Right lobe of liver (tissue), 6 donors: ENCODE data around the gene SLC38A10. TPM values are rescaled to one million over a fixed set of nuclear protein-coding genes. Genes with fewer than 3 reads are reported as not detected.
A peak's percentile ranks its signal among the peaks of the same experiment; 100 is the strongest.

Source experiments
- ATAC-seq, 4 donors: fragments of 200-7000 bp; cut with Tn5 transposase; one replicate each; pipeline ENCODE4 v1.9.1; 2020; ENCODE audit warnings: mild to moderate bottlenecking in 4 of 4, moderate library complexity in 4 of 4
- DNase-seq, 3 donors: peaks; one replicate each; pipeline ENCODE4 v3.0.0-alpha.2; 2020
- H3K27ac ChIP-seq, 3 donors: fragments of 200-600 bp; one replicate each; pipeline ENCODE4 v1.8.0; 2022
- H3K27me3 ChIP-seq, 2 donors: fragments of 200-600 bp; one replicate each; pipeline ENCODE4 v1.8.0; 2022
- H3K36me3 ChIP-seq, 4 donors: fragments of 200-600 bp; sonication (generic) in 1 of 4; one replicate each; pipeline versions ENCODE4 v1.5.1 to v1.8.0; 2017 to 2022; ENCODE audit warnings: control low read depth in 1 of 4
- H3K4me1 ChIP-seq, 4 donors: fragments of 200-600 bp; sonication (generic) in 1 of 4; one replicate each; pipeline versions ENCODE4 v1.5.1 to v1.8.0; 2017 to 2022; ENCODE audit warnings: control low read depth in 1 of 4
- H3K4me3 ChIP-seq, 3 donors: fragments of 200-600 bp; one replicate each; pipeline ENCODE4 v1.8.0; 2022
- H3K9me3 ChIP-seq, 4 donors: fragments of 200-600 bp; sonication (generic) in 1 of 4; one replicate each; pipeline versions ENCODE4 v1.5.1 to v1.8.0; 2017 to 2022; ENCODE audit warnings: control low read depth in 1 of 4
- CTCF ChIP-seq, 4 donors: fragments of 200-600 bp in 3 of 4; fragments of 450-650 bp in 1 of 4; IDR thresholded peaks; one replicate each; pipeline versions ENCODE4 v1.5.1 to v1.8.0; 2016 to 2022; ENCODE audit warnings: antibody characterized with exemption in 4 of 4, mild to moderate bottlenecking in 2 of 4
- POLR2A ChIP-seq: fragments of 450-650 bp; IDR thresholded peaks from one replicate; pipeline ENCODE4 v1.6.1; 2017; ENCODE audit warnings: antibody characterized with exemption, mild to moderate bottlenecking
- WGBS: methylation state at CpG from one replicate; pipeline ENCODE4 v1.1.6; 2018; ENCODE audit warnings: low coverage, low lambda C conversion rate; ENCODE audit not compliant: insufficient coverage; ENCODE audit errors: missing lambda C conversion rate; 5-methylcytosine and 5-hydroxymethylcytosine counted together
- intact Hi-C, 2 donors: fragments of 100-400 bp; cut with DNase I; formaldehyde crosslinking; loops; one replicate each; pipeline versions ENCODE4 v1.11.2 to v1.14.1; 2022
- total RNA-seq, 6 experiments: library from RNA; depleted of rRNA in 2 of 6; stranded (reverse); fragments of >200 nt in 2 of 6; fragmentation: NEBNext Ultra II Directional in 3 of 6; extraction: Animal tissue kit (Norgen Biotek cat#: 25700) in 3 of 6; gene quantifications; one replicate each; pipeline versions ENCODE4 v1.1.0 to v1.2.4, GENCODE V29; 2016 to 2023
- donor health status: DM: no; HTN: yes; CAD: no.
- donor health status: DM: no; HTN: no; CAD: no.
- donor health status: DM: no; HTN: no; CAD: no.
- donor health status: DM: no; HTN: yes; CAD: no.
- donor health status: DM: no; HTN: yes; CAD: no.

SLC38A10 gene
- total RNA-seq, 6 experiments from 2014 or later: 60.9 to 104 (median 86.1) TPM

GRCh38 chr17:81244358-81245023 lies 50.6 kb downstream of the SLC38A10 start:
- intact Hi-C loops: loop anchor here in 1 of 2 donors (10.0 kb wide), 1 partner anchor 220 kb away; no protein-coding TSS in a partner anchor
- Histone ChIP-seq H3K4me1 (peaks cover 0 to 28% (median 1%) of the 10 kb centered on the region in 4 donors), H3K27ac (peak overlapping the region in 2 of 3 donors; percentile 2 to 66), H3K9me3 (no peaks in the 10 kb centered on the region), H3K4me3 (no peak overlapping the region), H3K36me3 (peaks cover 0 to under 1% (median 0%) of the 10 kb centered on the region in 4 donors), H3K27me3 (no peaks in the 10 kb centered on the region)
- WGBS: 27% methylated on average over 11 of the region's 24 CpGs
- ATAC-seq (peak in 1 of 4 donors; percentile 3), DNase-seq (peak in 2 of 3 donors; percentile 22 to 55)
- TF ChIP-seq POLR2A: no peak
- no peak for TF ChIP-seq CTCF (IDR thresholded peaks at IDR 0.05)

GRCh38 chr17:81243333-81243664 lies 51.8 kb downstream of the SLC38A10 start:
- no peaks in the 10 kb centered on the region for H3K27me3 ChIP-seq
- H3K27ac ChIP-seq: no peak overlapping the region
- DNase-seq (no peak), ATAC-seq (no peak)
- H3K36me3 ChIP-seq: no peaks in the 10 kb centered on the region
- WGBS: 81% methylated on average over 8 of the region's 10 CpGs
- H3K4me3 ChIP-seq: no peak overlapping the region
- H3K4me1 ChIP-seq: peaks cover 0 to 28% (median 1%) of the 10 kb centered on the region in 4 donors
- intact Hi-C loops: loop anchor here in 1 of 2 donors (10.0 kb wide), 1 partner anchor 218 kb away; no protein-coding TSS in a partner anchor
- no peaks in the 10 kb centered on the region for H3K9me3 ChIP-seq
- TF ChIP-seq CTCF (IDR thresholded peaks at IDR 0.05): no peak
- no peak for TF ChIP-seq POLR2A

- H3K9me3 ChIP-seq: no peaks in the 10 kb centered on the region
- intact Hi-C loops: loop anchor here in 1 of 2 donors (10.0 kb wide), 1 partner anchor 218 kb away; no protein-coding TSS in a partner anchor
- TF ChIP-seq POLR2A (no peak), CTCF (IDR thresholded peaks at IDR 0.05) (no peak)
- peaks cover 0 to 33% (median 4%) of the 10 kb centered on the region in 4 donors for H3K4me1 ChIP-seq
- ATAC-seq (no peak), DNase-seq (no peak)
- no peak overlapping the region for H3K4me3 ChIP-seq
- no peak overlapping the region for H3K27ac ChIP-seq
- no peaks in the 10 kb centered on the region for H3K36me3 ChIP-seq
- 60% methylated on average over 14 of the region's 33 CpGs for WGBS
- H3K27me3 ChIP-seq: no peaks in the 10 kb centered on the region
These were observed 52.4 kb downstream of the SLC38A10 start for GRCh38 chr17:81242421-81243332.

GRCh38 chr17:81241648-81242420 lies 53.3 kb downstream of the SLC38A10 start:
- peak; percentile 59 to 73 (median 62) for TF ChIP-seq CTCF (IDR thresholded peaks at IDR 0.05)
- TF ChIP-seq POLR2A: no peak
- Histone ChIP-seq H3K4me1 (peaks cover 0 to 34% (median 7%) of the 10 kb centered on the region in 4 donors), H3K36me3 (no peaks in the 10 kb centered on the region), H3K27ac (no peak overlapping the region), H3K27me3 (no peaks in the 10 kb centered on the region), H3K4me3 (no peak overlapping the region), H3K9me3 (no peaks in the 10 kb centered on the region)
- no peak for DNase-seq
- intact Hi-C loops: loop anchor here in 1 of 2 donors (10.0 kb wide), 1 partner anchor 217 kb away; no protein-coding TSS in a partner anchor
- peak in 3 of 4 donors; percentile 1 to 13 (median 5) for ATAC-seq
- 51% methylated on average over 15 of the region's 26 CpGs for WGBS
